T-helper 17 cell (primary cell): ENCODE results near the gene MYH15. TPM values are rescaled to one million over a fixed set of nuclear protein-coding genes. Genes with fewer than 3 reads are reported as not detected.
"Not testable (repeated sequence)": the region's sequence is repeated elsewhere in the genome, so short reads cannot be mapped to it uniquely, and the experiment has no call there.

ENCODE experiments used
- ATAC-seq: fragments of 150-1000 bp; cut with Tn5 transposase; 2 replicates; pipeline ENCODE4 v1.10.0; 2021; ENCODE audit warnings: mild to moderate bottlenecking, moderate library complexity
- DNase-seq, 3 donors: peaks; one replicate each; pipeline versions ENCODE4 v3.0.0 to v3.0.0-alpha.2; 2020 to 2021
- H3K9me3 ChIP-seq: one replicate; pipeline ENCODE4 v1.7.0; 2013; ENCODE audit warnings: low read length, mild to moderate bottlenecking; ENCODE audit not compliant: control insufficient read depth, poor library complexity, severe bottlenecking
- H3K27ac Mint-ChIP-seq: one replicate; pipeline ENCODE4 v1.8.0; 2022; ENCODE audit warnings: mild to moderate bottlenecking, moderate library complexity, mixed read lengths
- H3K27me3 Mint-ChIP-seq: one replicate; pipeline ENCODE4 v1.8.0; 2022; ENCODE audit warnings: mixed read lengths
- H3K36me3 Mint-ChIP-seq: one replicate; pipeline ENCODE4 v1.8.0; 2022; ENCODE audit warnings: low read depth, mixed read lengths
- H3K4me1 Mint-ChIP-seq: one replicate; pipeline ENCODE4 v1.8.0; 2022; ENCODE audit warnings: mild to moderate bottlenecking, mixed read lengths
- H3K4me3 Mint-ChIP-seq: one replicate; pipeline ENCODE4 v1.8.0; 2022; ENCODE audit warnings: mild to moderate bottlenecking, moderate library complexity, mixed read lengths
- total RNA-seq, 4 donors: library from RNA in 2 of 4; stranded (reverse) in 2 of 4; gene quantifications; one replicate each; pipeline ENCODE4 v1.2.3 and lab custom pipeline; 2022 to 2026

MYH15 gene
- total RNA-seq, 2 donors from 2014 or later: not detected

DNA sequence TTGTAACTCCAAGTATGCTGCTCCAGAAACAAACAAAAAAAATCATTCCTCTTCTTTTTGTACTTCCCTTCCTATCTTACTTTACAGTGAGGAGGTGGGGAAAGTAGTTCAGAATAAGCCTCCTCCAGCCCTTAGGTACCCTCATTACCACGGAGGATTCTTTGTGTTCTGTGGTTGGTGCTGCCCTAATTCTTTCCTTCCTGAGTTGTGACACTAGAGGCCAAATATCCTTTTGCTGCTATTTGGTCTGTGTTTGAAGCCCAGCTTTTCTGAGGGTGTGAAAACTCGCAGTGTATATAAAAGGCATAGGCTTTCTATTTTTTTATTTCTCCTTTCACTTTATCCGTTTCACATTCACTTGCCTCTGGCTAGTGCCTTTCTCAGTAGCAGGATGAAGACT, 115.8 kb downstream of the MYH15 start:
- Mint-ChIP-seq H3K4me3 (no peak overlapping the region), H3K36me3 (no peaks in the 10 kb centered on the region), H3K27ac (no peak overlapping the region), H3K4me1 (peaks cover 4% of the 10 kb centered on the region), H3K27me3 (peaks cover 30% of the 10 kb centered on the region)
- ATAC-seq (no peak), DNase-seq (no peak)
- no peaks in the 10 kb centered on the region for H3K9me3 ChIP-seq

GRCh38 chr3:108394016-108394415, 116.4 kb downstream of the MYH15 start:
- Mint-ChIP-seq H3K27ac (no peak overlapping the region), H3K36me3 (no peaks in the 10 kb centered on the region), H3K4me3 (no peak overlapping the region), H3K27me3 (peaks cover 30% of the 10 kb centered on the region), H3K4me1 (peaks cover 4% of the 10 kb centered on the region)
- no peaks in the 10 kb centered on the region for H3K9me3 ChIP-seq
- no peak for ATAC-seq
- DNase-seq: no peak

DNA sequence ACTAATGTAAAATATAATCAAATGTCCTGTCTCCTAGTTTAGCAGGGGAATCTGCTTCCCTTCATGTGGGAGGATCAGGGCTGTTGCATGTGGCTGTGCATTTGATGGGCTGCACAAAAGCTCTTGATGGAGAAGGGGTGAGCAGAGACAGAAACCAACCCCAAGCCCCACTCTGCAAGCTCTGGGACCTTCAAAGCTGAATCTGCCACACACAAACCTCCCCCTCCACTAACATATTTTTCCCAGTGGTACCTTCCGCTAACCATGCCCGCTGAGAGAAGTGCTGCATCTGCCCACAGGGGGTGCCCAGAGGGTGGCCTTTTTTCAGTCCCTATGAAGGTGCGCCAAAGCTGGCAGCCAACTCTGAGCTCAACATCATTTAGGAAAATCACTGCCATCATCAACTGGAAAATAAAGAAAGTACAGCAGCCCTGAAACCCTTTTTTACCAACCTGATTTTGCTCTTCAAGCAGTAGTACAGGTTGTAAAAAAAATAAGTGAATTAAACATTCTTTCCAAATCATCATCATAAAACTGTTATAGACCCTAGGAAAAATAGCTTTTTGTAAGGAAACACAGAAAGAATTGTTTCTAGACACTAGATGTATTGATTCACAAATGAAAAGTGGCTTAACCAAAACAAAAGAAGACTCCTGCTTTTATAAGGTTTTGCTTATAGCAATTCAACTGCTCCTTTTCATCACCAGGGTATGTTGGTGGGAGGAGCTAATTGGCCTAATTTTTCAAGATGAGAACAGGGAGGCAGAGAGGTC, 117.1 kb downstream of the MYH15 start:
- ATAC-seq (no peak), DNase-seq (no peak)
- Mint-ChIP-seq H3K27ac (no peak overlapping the region), H3K4me1 (peaks cover 6% of the 10 kb centered on the region), H3K27me3 (peaks cover 36% of the 10 kb centered on the region), H3K4me3 (no peak overlapping the region), H3K36me3 (no peaks in the 10 kb centered on the region)
- no peaks in the 10 kb centered on the region for H3K9me3 ChIP-seq

DNA sequence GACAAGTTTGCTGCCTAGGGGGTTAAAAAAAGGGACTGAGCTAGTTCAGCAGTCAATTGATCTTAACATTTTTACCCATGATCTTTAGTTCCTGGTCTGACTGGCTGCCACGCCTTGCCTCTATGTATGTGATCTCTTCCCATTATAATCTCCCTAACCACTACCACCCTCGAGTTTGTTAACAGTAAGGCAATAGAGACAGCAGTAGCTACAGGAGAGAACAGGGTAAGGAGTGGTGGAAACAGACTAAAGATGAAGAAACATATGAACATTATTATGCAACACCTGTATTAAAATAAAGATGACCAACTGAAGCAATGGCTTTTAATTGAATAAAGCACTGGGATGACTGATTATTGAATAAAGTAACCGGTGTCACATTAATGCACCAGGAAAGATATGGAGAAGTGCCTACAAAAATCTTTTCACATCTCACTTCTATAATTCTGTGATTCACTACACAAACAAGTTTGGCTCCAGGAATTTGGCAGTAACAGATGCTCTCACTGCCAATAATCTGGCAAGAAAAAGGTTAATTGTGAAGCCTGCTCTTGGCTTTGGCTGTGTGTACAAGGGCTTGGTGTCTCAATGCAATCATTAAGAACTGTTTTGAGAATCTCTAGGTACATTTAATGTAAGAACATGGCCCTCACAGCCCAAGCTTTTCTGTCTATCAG, 118.3 kb downstream of the MYH15 start:
- DNase-seq (no peak), ATAC-seq (no peak)
- peaks cover 28% of the 10 kb centered on the region for H3K27me3 Mint-ChIP-seq
- H3K4me1 Mint-ChIP-seq: peaks cover 9% of the 10 kb centered on the region
- no peaks in the 10 kb centered on the region for H3K9me3 ChIP-seq
- no peaks in the 10 kb centered on the region for H3K36me3 Mint-ChIP-seq
- H3K4me3 Mint-ChIP-seq: no peak overlapping the region
- H3K27ac Mint-ChIP-seq: no peak overlapping the region

GRCh38 chr3:108389372-108389771, 121.0 kb downstream of the MYH15 start:
- Mint-ChIP-seq H3K27me3 (peaks cover 28% of the 10 kb centered on the region), H3K4me1 (peaks cover 4% of the 10 kb centered on the region), H3K4me3 (no peak overlapping the region), H3K36me3 (no peaks in the 10 kb centered on the region), H3K27ac (no peak overlapping the region)
- DNase-seq (no peak), ATAC-seq (no peak)
- no peaks in the 10 kb centered on the region for H3K9me3 ChIP-seq

- DNase-seq: no peak
- no peak overlapping the region for H3K4me3 Mint-ChIP-seq
- H3K36me3 Mint-ChIP-seq: no peaks in the 10 kb centered on the region
- no peak overlapping the region for H3K27ac Mint-ChIP-seq
- H3K27me3 Mint-ChIP-seq: peaks cover 27% of the 10 kb centered on the region
- peaks cover 4% of the 10 kb centered on the region for H3K4me1 Mint-ChIP-seq
- no peak for ATAC-seq
- no peaks in the 10 kb centered on the region for H3K9me3 ChIP-seq
Observed at GRCh38 chr3:108388136-108389132, 122.0 kb downstream of the MYH15 start.

DNA sequence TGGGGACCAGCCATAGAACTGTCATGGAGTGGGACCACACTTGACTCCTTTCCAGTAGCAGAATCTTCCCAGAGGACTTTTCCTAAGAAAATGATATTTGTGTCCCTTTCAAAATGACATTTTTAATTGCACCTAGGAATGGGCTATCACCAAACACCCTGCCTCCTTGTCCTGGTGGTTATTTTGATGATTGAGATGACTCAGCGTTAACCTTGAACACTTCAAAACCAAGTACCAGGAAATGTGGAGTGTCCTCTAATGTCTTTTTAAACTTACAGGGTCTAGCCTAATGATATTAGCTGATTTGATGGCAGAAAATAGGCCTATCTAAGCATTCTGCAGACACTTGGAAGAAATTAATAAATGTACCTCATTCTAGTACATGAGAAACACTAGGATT, 123.3 kb downstream of the MYH15 start:
- no peaks in the 10 kb centered on the region for H3K36me3 Mint-ChIP-seq
- DNase-seq (no peak), ATAC-seq (no peak)
- peaks cover 18% of the 10 kb centered on the region for H3K27me3 Mint-ChIP-seq
- H3K9me3 ChIP-seq: no peaks in the 10 kb centered on the region
- no peak overlapping the region for H3K4me3 Mint-ChIP-seq
- no peak overlapping the region for H3K27ac Mint-ChIP-seq
- peaks cover 4% of the 10 kb centered on the region for H3K4me1 Mint-ChIP-seq

DNA sequence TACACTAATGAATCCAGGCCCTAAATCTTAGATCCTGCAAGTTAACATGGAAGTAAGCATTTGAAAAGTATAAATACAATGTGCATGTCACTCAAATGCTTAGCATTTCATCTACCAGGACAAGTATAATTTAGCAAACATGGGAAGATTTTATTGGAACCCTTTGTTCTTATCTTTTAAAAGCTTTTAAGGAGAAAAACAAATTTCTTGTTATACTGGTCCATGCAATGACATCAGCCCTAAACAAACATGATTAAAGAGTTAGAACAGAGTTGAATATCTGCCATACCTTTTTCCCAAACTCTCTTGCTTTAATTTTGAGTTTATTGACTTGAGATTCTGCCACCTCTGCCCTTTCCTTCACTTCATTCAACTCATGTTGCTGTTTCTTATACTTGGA, 127.1 kb downstream of the MYH15 start:
- Mint-ChIP-seq H3K4me1 (peaks cover 2% of the 10 kb centered on the region), H3K36me3 (no peaks in the 10 kb centered on the region), H3K4me3 (no peak overlapping the region), H3K27me3 (peaks cover under 1% of the 10 kb centered on the region), H3K27ac (no peak overlapping the region)
- ATAC-seq (no peak), DNase-seq (no peak)
- H3K9me3 ChIP-seq: no peaks in the 10 kb centered on the region

DNA sequence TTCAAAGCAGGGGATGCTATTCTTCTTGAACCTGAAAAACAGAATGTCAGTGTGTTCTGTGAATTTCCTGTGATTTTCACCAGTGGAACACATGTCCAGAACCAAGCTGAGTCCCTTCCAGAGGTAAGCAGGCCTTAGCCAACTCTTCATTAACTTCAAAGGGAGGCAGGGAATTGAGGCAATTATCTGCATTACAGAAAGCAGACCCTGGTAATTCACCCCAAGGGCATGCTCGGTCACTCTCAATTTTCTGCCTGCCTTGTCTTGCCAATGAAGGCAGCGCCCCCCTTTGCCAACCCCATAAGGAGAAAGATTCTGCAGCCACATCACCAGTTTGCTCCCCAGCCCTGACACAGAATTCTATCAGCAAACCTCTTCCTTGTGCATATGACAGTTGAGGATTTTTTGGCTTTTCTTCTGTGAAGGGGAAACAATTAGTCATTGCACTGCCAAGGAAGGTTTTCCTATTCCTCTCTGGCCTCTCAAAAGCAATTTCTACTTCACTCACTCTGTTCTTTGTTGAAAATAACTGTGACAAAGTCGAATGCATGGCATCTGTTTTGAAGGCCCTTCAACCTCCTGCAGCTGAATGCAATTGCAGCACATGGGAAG, 128.8 kb downstream of the MYH15 start:
- Mint-ChIP-seq H3K36me3 (no peaks in the 10 kb centered on the region), H3K4me3 (no peak overlapping the region), H3K27ac (no peak overlapping the region), H3K4me1 (no peaks in the 10 kb centered on the region), H3K27me3 (no peaks in the 10 kb centered on the region)
- H3K9me3 ChIP-seq: no peaks in the 10 kb centered on the region
- ATAC-seq (no peak), DNase-seq (no peak)

GRCh38 chr3:108380128-108380795, 130.1 kb downstream of the MYH15 start:
- ATAC-seq: no peak
- no peaks in the 10 kb centered on the region for H3K9me3 ChIP-seq
- no peak for DNase-seq
- Mint-ChIP-seq H3K36me3 (no peaks in the 10 kb centered on the region), H3K4me1 (no peaks in the 10 kb centered on the region), H3K27ac (no peak overlapping the region), H3K4me3 (no peak overlapping the region), H3K27me3 (no peaks in the 10 kb centered on the region)

DNA sequence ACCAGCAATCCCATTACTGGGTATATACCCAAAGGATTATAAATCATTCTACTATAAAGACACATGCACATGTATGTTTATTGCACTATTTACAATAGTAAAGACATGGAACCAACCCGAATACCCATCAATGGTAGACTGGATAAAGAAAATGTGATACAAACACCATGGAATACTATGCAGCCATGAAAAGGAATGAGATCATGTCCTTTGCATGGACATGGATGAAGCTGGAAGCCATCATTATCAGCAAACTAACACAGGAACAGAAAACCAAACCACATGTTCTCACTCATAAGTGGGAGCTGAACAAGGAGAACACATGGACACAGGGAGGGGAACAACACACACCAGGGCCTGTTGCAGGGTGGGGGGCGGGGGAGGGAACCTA, 131.4 kb downstream of the MYH15 start:
- H3K9me3 ChIP-seq, H3K4me1 Mint-ChIP-seq, H3K27me3 Mint-ChIP-seq, H3K36me3 Mint-ChIP-seq, H3K4me3 Mint-ChIP-seq, ATAC-seq, H3K27ac Mint-ChIP-seq, DNase-seq: not testable (repeated sequence)

DNA sequence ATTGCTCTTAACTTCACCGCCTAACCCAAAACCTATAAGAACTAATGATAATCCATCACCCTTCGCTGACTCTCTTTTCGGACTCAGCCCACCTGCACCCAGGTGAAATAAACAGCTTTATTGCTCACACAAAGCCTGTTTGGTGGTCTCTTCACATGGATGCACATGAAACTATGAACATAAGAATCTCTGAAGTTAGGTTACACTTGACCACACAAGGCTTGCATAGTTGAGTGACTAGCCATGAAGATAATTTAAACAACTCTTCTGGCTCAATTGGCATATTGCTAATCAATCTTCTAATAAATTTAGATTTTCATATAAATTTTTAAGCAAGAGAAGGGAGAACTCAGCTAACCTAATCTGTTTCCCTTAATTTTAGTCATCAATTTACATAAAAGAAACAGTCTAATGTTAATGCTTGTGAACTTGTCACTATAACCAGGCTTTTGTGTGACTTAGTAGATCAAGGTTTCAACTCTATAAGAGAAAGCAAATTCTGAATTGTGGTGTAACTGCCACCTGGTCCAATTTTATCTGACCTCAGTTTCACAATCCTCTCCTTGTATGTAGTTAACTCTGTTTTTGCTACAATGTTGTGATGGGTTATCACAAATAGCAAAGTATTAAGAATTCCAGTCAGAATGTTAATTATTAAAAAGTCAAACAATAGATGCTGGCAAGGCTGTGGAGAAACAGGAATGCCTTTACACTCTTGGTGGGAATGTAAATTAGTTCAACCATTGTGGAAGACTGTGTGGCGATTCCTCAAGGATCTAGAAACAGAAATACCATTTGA, 132.0 kb downstream of the MYH15 start:
- Mint-ChIP-seq H3K27me3 (no peaks in the 10 kb centered on the region), H3K4me1 (no peaks in the 10 kb centered on the region), H3K4me3 (no peak overlapping the region), H3K27ac (no peak overlapping the region), H3K36me3 (no peaks in the 10 kb centered on the region)
- H3K9me3 ChIP-seq: no peaks in the 10 kb centered on the region
- DNase-seq (no peak), ATAC-seq (no peak)
